HEK293 (cell line): ENCODE data around the gene TBCK.

Experiments used
- CTCF ChIA-PET: fragments of 350-600 bp; formaldehyde crosslinking; extraction: SDS; loops from one replicate; lab custom pipeline; 2021; ENCODE audit warnings: antibody characterized with exemption; lab: Yijun Ruan, JAX
- POLR2A ChIA-PET: fragments of 300-600 bp; formaldehyde crosslinking; extraction: SDS; loops from one replicate; lab custom pipeline; 2020; ENCODE audit warnings: antibody characterized with exemption, inconsistent platforms; lab: Yijun Ruan, JAX
- H3K27ac ChIP-seq: fragments of 200-500 bp; sonication (Bioruptor generic); 2 replicates; pipeline ENCODE4 v1.5.1; 2014; ENCODE audit warnings: low read depth, low read length, control low read depth, inconsistent platforms; ENCODE audit errors: extremely low read depth
- H3K36me3 ChIP-seq, 2 experiments: fragments of 200-500 bp in 1 of 2; sonication (Bioruptor generic) in 1 of 2; 1 replicate in 1 of 2; 2 replicates in 1 of 2; pipeline ENCODE4 v1.5.1; 2014 to 2017; ENCODE audit warnings: inconsistent platforms in 2 of 2, low read length in 2 of 2; ENCODE audit not compliant: control insufficient read depth in 2 of 2, insufficient read depth in 1 of 2
- H3K4me1 ChIP-seq: fragments of 200-500 bp; sonication (Bioruptor generic); 2 replicates; pipeline ENCODE4 v1.5.1; 2014; ENCODE audit warnings: mild to moderate bottlenecking, low read length, inconsistent platforms; ENCODE audit not compliant: control insufficient read depth, insufficient read depth
- H3K4me3 ChIP-seq: 2 replicates; pipeline ENCODE4 v1.5.1; 2011; ENCODE audit warnings: low read depth, mild to moderate bottlenecking, control low read depth, low read length, moderate library complexity
- H3K9me3 ChIP-seq: fragments of 200-500 bp; sonication (Bioruptor generic); 2 replicates; pipeline ENCODE4 v1.5.1; 2014; ENCODE audit warnings: low read depth, low read length, inconsistent platforms; ENCODE audit not compliant: control insufficient read depth, insufficient read depth
- CTCF ChIP-seq: fragments of 450-650 bp; formaldehyde crosslinking; IDR thresholded peaks from 2 replicates; pipeline ENCODE4 v1.5.1; 2016; ENCODE audit warnings: missing biosample characterization, missing genetic modification characterization
- GLIS1 ChIP-seq: fragments of 450-650 bp; formaldehyde crosslinking; IDR thresholded peaks from 2 replicates; pipeline ENCODE4 v1.5.1; 2016; ENCODE audit warnings: missing biosample characterization, missing genetic modification characterization
- HOXC10 ChIP-seq: sonication (generic); formaldehyde crosslinking; IDR thresholded peaks from 2 replicates; pipeline ENCODE4 v1.8.1; 2023; ENCODE audit warnings: mild to moderate bottlenecking, missing genetic modification reagents
- HOXD13 ChIP-seq: sonication (generic); formaldehyde crosslinking; IDR thresholded peaks from 2 replicates; pipeline ENCODE4 v1.8.0; 2022; ENCODE audit warnings: missing genetic modification reagents, borderline replicate concordance
- IKZF3 ChIP-seq: fragments of 450-650 bp; IDR thresholded peaks from 2 replicates; pipeline ENCODE4 v1.5.0; 2018; ENCODE audit warnings: missing biosample characterization, mild to moderate bottlenecking, missing genetic modification characterization, moderate library complexity
- KLF16 ChIP-seq: fragments of 450-650 bp; formaldehyde crosslinking; IDR thresholded peaks from 2 replicates; pipeline ENCODE4 v1.5.1; 2017; ENCODE audit warnings: missing biosample characterization, missing genetic modification characterization
- KLF9 ChIP-seq: fragments of 450-650 bp; formaldehyde crosslinking; IDR thresholded peaks from 2 replicates; pipeline ENCODE4 v1.5.1; 2016; ENCODE audit warnings: missing biosample characterization, missing genetic modification characterization, low read depth
- PBX3 ChIP-seq: sonication (generic); formaldehyde crosslinking; IDR thresholded peaks from 2 replicates; pipeline ENCODE4 v1.8.1; 2022; ENCODE audit warnings: mild to moderate bottlenecking, moderate library complexity, missing genetic modification reagents
- TCF7L2 ChIP-seq: IDR thresholded peaks from 2 replicates; pipeline ENCODE4 v1.6.1; 2011; ENCODE audit warnings: low read depth, mild to moderate bottlenecking, inconsistent platforms, low read length, moderate library complexity, borderline replicate concordance
- ZBTB26 ChIP-seq: fragments of 450-650 bp; formaldehyde crosslinking; optimal IDR thresholded peaks from 2 replicates; pipeline ENCODE3; 2016; ENCODE audit warnings: missing biosample characterization, mild to moderate bottlenecking, missing genetic modification characterization
- ZFP37 ChIP-seq: fragments of 450-650 bp; formaldehyde crosslinking; IDR thresholded peaks from 2 replicates; pipeline ENCODE4 v1.5.1; 2016; ENCODE audit warnings: missing biosample characterization, missing genetic modification characterization
- ZNF133 ChIP-seq: fragments of 450-650 bp; formaldehyde crosslinking; IDR thresholded peaks from 2 replicates; pipeline ENCODE4 v1.5.1; 2016; ENCODE audit warnings: missing biosample characterization, missing genetic modification characterization
- ZNF16 ChIP-seq: fragments of 450-650 bp; formaldehyde crosslinking; IDR thresholded peaks from 2 replicates; pipeline ENCODE4 v1.5.1; 2016; ENCODE audit warnings: low read depth, missing biosample characterization, missing genetic modification characterization
- ZNF174 ChIP-seq: fragments of 450-650 bp; formaldehyde crosslinking; IDR thresholded peaks from 2 replicates; pipeline ENCODE4 v1.5.0; 2017; ENCODE audit warnings: missing biosample characterization, mild to moderate bottlenecking, missing genetic modification characterization
- ZNF23 ChIP-seq: fragments of 450-650 bp; formaldehyde crosslinking; IDR thresholded peaks from 2 replicates; pipeline ENCODE4 v1.5.1; 2016; ENCODE audit warnings: missing biosample characterization, missing genetic modification characterization, borderline replicate concordance
- ZNF239 ChIP-seq: fragments of 450-650 bp; formaldehyde crosslinking; IDR thresholded peaks from 2 replicates; pipeline ENCODE4 v1.5.1; 2016; ENCODE audit warnings: missing biosample characterization, missing genetic modification characterization
- ZNF26 ChIP-seq: fragments of 450-650 bp; formaldehyde crosslinking; IDR thresholded peaks from 2 replicates; pipeline ENCODE4 v1.5.1; 2016; ENCODE audit warnings: missing biosample characterization, missing genetic modification characterization
- ZNF292 ChIP-seq: fragments of 450-650 bp; formaldehyde crosslinking; IDR thresholded peaks from 2 replicates; pipeline ENCODE4 v1.5.1; 2016; ENCODE audit warnings: low read depth, missing biosample characterization, missing genetic modification characterization, borderline replicate concordance
- ZNF341 ChIP-seq: fragments of 450-650 bp; formaldehyde crosslinking; IDR thresholded peaks from 2 replicates; pipeline ENCODE4; 2016; ENCODE audit warnings: low read depth, missing biosample characterization, missing genetic modification characterization
- ZNF426 ChIP-seq: fragments of 450-650 bp; formaldehyde crosslinking; IDR thresholded peaks from 2 replicates; pipeline ENCODE4 v1.5.1; 2017; ENCODE audit warnings: missing biosample characterization, missing genetic modification characterization, mild to moderate bottlenecking, inconsistent platforms, moderate library complexity
- ZNF449 ChIP-seq: fragments of 450-650 bp; formaldehyde crosslinking; IDR thresholded peaks from 2 replicates; pipeline ENCODE4 v1.5.1; 2017; ENCODE audit warnings: missing biosample characterization, mild to moderate bottlenecking, missing genetic modification characterization, moderate library complexity
- ZNF521 ChIP-seq: fragments of 450-650 bp; formaldehyde crosslinking; IDR thresholded peaks from 2 replicates; pipeline ENCODE4 v1.5.1; 2017; ENCODE audit warnings: missing biosample characterization, mild to moderate bottlenecking, missing genetic modification characterization
- ZNF544 ChIP-seq: fragments of 450-650 bp; formaldehyde crosslinking; IDR thresholded peaks from 2 replicates; pipeline ENCODE4 v1.5.0; 2017; ENCODE audit warnings: missing biosample characterization, missing genetic modification characterization
- ZNF560 ChIP-seq: fragments of 450-650 bp; formaldehyde crosslinking; IDR thresholded peaks from 2 replicates; pipeline ENCODE4 v1.5.1; 2017; ENCODE audit warnings: missing biosample characterization, missing genetic modification characterization, borderline replicate concordance
- ZNF585B ChIP-seq: fragments of 450-650 bp; formaldehyde crosslinking; IDR thresholded peaks from 2 replicates; pipeline ENCODE4 v1.5.1; 2016; ENCODE audit warnings: missing biosample characterization, missing genetic modification characterization
- ZNF777 ChIP-seq: fragments of 450-650 bp; formaldehyde crosslinking; IDR thresholded peaks from 2 replicates; pipeline ENCODE4 v1.5.1; 2017; ENCODE audit warnings: missing biosample characterization, missing genetic modification characterization, borderline replicate concordance
- ZNF792 ChIP-seq: fragments of 450-650 bp; formaldehyde crosslinking; IDR thresholded peaks from 2 replicates; pipeline ENCODE4 v1.5.1; 2016; ENCODE audit warnings: missing biosample characterization, missing genetic modification characterization

TBCK gene

GRCh38 chr4:106017975-106018374, 298.0 kb downstream of the TBCK start:
- no peaks in the 10 kb centered on the region for H3K4me1 ChIP-seq
- TF ChIP-seq GLIS1 (tag by site-specific recombination) (no peak), TCF7L2 (no peak), ZNF292 (tag by site-specific recombination) (no peak), ZNF792 (tag by site-specific recombination) (no peak), ZNF16 (tag by site-specific recombination) (no peak), IKZF3 (tag by site-specific recombination) (no peak), ZNF521 (tag by site-specific recombination) (no peak), ZNF174 (no peak), ZNF560 (no peak), ZNF426 (tag by site-specific recombination) (no peak)
- TF ChIP-seq, all 188 proteins: peak for 0
- no peaks in the 10 kb centered on the region for H3K9me3 ChIP-seq
- CTCF ChIA-PET = no interaction called here
- POLR2A ChIA-PET = no interaction called here
- no peak overlapping the region for H3K27ac ChIP-seq
- H3K4me3 ChIP-seq = no peak overlapping the region
- no peaks in the 10 kb centered on the region for H3K36me3 ChIP-seq

GRCh38 chr4:106011387-106011786, 304.6 kb downstream of the TBCK start:
- Histone ChIP-seq H3K4me1 (no peaks in the 10 kb centered on the region), H3K36me3 (no peaks in the 10 kb centered on the region), H3K27ac (no peak overlapping the region), H3K4me3 (no peak overlapping the region), H3K9me3 (no peaks in the 10 kb centered on the region)
- ChIA-PET CTCF (no interaction called here), POLR2A (no interaction called here)
- TF ChIP-seq ZNF777 (tag by site-specific recombination) (no peak), ZFP37 (tag by site-specific recombination) (no peak), PBX3 (CRISPR knock-in tag) (no peak), ZNF239 (tag by site-specific recombination) (no peak), ZNF133 (tag by site-specific recombination) (no peak), HOXD13 (CRISPR knock-in tag) (no peak), KLF9 (tag by site-specific recombination) (no peak)

GRCh38 chr4:106010761-106011160, 305.2 kb downstream of the TBCK start:
- H3K27ac ChIP-seq = no peak overlapping the region
- ChIA-PET POLR2A (no interaction called here), CTCF (no interaction called here)
- H3K36me3 ChIP-seq = no peaks in the 10 kb centered on the region
- no peaks in the 10 kb centered on the region for H3K4me1 ChIP-seq
- no peak overlapping the region for H3K4me3 ChIP-seq
- H3K9me3 ChIP-seq = no peaks in the 10 kb centered on the region
- TF ChIP-seq ZBTB26 (tag by site-specific recombination) (no peak), ZNF26 (tag by site-specific recombination) (no peak), HOXC10 (CRISPR knock-in tag) (no peak), CTCF (tag by site-specific recombination) (no peak), ZNF585B (tag by site-specific recombination) (no peak), KLF16 (tag by site-specific recombination) (no peak), ZNF544 (no peak), ZNF449 (tag by site-specific recombination) (no peak), ZNF239 (tag by site-specific recombination) (no peak), ZNF341 (tag by site-specific recombination) (no peak), ZNF23 (tag by site-specific recombination) (no peak), KLF9 (tag by site-specific recombination) (no peak)
